ENCODE results near the gene NLGN1. TPM values are rescaled to one million over a fixed set of nuclear protein-coding genes. Genes with fewer than 3 reads are reported as not detected.

NLGN1 gene
- total RNA-seq, 1 experiment from 2014 or later: 5.2 TPM

DNA sequence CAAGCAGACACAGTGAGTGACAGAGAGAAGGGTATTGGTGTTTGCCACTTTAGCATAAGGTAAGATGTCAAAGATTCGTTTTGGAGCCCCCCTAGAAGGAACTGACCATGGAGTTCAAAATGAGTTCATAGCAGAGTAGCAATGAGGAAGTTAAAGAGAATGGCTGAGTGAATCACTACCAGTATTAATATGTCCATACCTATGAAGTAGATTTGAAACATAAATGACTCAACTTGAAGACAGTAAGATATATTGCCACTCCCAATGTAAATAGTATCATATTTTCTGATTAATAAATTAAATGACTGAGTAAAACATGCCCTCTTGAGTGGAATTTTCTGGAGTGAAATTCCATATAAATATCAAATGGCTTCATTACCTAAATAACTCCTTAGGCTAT is 675.1 kb downstream of the NLGN1 start:
- peaks cover 2 to 5% of the 10 kb centered on the region in 2 experiments; a peak in 1 of 4 replicates for H3K4me1 Mint-ChIP-seq
- no peak overlapping the region for H3K4me2 ChIP-seq (ENCODE audit: insufficient read depth, insufficient read length, low read length)
- no peaks in the 10 kb centered on the region for H3K9me3 Mint-ChIP-seq
- no peak overlapping the region for H3K27ac ChIP-seq (ENCODE audit: insufficient read length, low read depth, low read length)
- no peak overlapping the region for H3K9ac ChIP-seq (ENCODE audit: extremely low read depth, insufficient read length, low read length)
- H2BK15ac ChIP-seq (ENCODE audit: low read depth, low read length): no peak overlapping the region
- H3K79me2 ChIP-seq (ENCODE audit: insufficient read depth, low read length): no peaks in the 10 kb centered on the region
- H4K5ac ChIP-seq (ENCODE audit: insufficient read length, low read depth, low read length): no peak overlapping the region
- H3K9me3 ChIP-seq (ENCODE audit: control insufficient read depth, low read depth, low read length): no peaks in the 10 kb centered on the region
- no peak overlapping the region for H3K27ac Mint-ChIP-seq
- no CpG with 5 or more reads among the region's 1 CpG for WGBS (ENCODE audit: extremely low coverage, insufficient read length, low lambda C conversion rate)
- no peak overlapping the region for H3K4me3 Mint-ChIP-seq
- H4K91ac ChIP-seq (ENCODE audit: insufficient read length, low read depth, low read length): no peak overlapping the region
- no peak for DNase-seq
- no peaks in the 10 kb centered on the region for H3K23me2 ChIP-seq (ENCODE audit: insufficient read length, low read depth, low read length, poor library complexity, severe bottlenecking)
- H4K20me1 ChIP-seq (ENCODE audit: control insufficient read depth, insufficient read depth, insufficient read length): no peaks in the 10 kb centered on the region
- no peak overlapping the region for H2AFZ ChIP-seq (ENCODE audit: low read length)
- TF ChIP-seq, protein P1, sequence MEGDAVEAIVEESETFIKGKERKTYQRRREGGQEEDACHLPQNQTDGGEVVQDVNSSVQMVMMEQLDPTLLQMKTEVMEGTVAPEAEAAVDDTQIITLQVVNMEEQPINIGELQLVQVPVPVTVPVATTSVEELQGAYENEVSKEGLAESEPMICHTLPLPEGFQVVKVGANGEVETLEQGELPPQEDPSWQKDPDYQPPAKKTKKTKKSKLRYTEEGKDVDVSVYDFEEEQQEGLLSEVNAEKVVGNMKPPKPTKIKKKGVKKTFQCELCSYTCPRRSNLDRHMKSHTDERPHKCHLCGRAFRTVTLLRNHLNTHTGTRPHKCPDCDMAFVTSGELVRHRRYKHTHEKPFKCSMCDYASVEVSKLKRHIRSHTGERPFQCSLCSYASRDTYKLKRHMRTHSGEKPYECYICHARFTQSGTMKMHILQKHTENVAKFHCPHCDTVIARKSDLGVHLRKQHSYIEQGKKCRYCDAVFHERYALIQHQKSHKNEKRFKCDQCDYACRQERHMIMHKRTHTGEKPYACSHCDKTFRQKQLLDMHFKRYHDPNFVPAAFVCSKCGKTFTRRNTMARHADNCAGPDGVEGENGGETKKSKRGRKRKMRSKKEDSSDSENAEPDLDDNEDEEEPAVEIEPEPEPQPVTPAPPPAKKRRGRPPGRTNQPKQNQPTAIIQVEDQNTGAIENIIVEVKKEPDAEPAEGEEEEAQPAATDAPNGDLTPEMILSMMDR (conservative IDR thresholded peaks at IDR 0.05): no peak
- no peak overlapping the region for H3K23ac ChIP-seq (ENCODE audit: insufficient read length, low read depth, low read length)
- H4K8ac ChIP-seq (replicated peaks; ENCODE audit: insufficient read length, low read depth, low read length): no peak overlapping the region
- no peaks in the 10 kb centered on the region for H3K79me1 ChIP-seq (ENCODE audit: insufficient read depth, low read depth, low read length, poor library complexity, severe bottlenecking)
- H3K14ac ChIP-seq (ENCODE audit: insufficient read depth, low read length): no peak overlapping the region
- no peaks in the 10 kb centered on the region for H3K27me3 Mint-ChIP-seq (ENCODE audit: low read depth)
- no peak overlapping the region for H3T11ph ChIP-seq (ENCODE audit: low read length)
- no peaks in the 10 kb centered on the region for H3K27me3 ChIP-seq (ENCODE audit: insufficient read depth, low read length)
- H3K18ac ChIP-seq (ENCODE audit: insufficient read length, low read depth, low read length): no peak overlapping the region
- no peaks in the 10 kb centered on the region for H3K4me1 ChIP-seq (ENCODE audit: insufficient read depth, low read length)
- no peak overlapping the region for H2BK20ac ChIP-seq (ENCODE audit: low read depth, low read length, poor library complexity, severe bottlenecking)
- H3K56ac ChIP-seq (ENCODE audit: insufficient read length, low read depth, low read length): no peak overlapping the region
- no peak overlapping the region for H2AK5ac ChIP-seq (ENCODE audit: insufficient read length, low read length)
- no peak overlapping the region for H2BK12ac ChIP-seq (ENCODE audit: insufficient read length, low read depth, low read length)
- no peak overlapping the region for H2BK120ac ChIP-seq (ENCODE audit: low read depth, low read length, poor library complexity, severe bottlenecking)
- no peak overlapping the region for H3K4ac ChIP-seq (ENCODE audit: low read depth, low read length)
- no peaks in the 10 kb centered on the region for H3K36me3 Mint-ChIP-seq (ENCODE audit: insufficient read depth in 1 of 3, low read depth in 3 of 3)
- H2BK5ac ChIP-seq (ENCODE audit: insufficient read length, low read length): no peak overlapping the region

Measured in H9 (cell line).